HL-60/S4 (cell line): Measurements from ENCODE around the gene CSTF2T.

ENCODE experiments used
- in situ Hi-C: fragments of 300-500 bp; cut with MboI; formaldehyde crosslinking; loops from 2 replicates; pipeline ENCODE4 v1.14.3; 2022; ENCODE audit warnings: low sequenced_read_pairs

The CSTF2T gene

GRCh38 chr10:51699475-51700227 lies at the start of gene CSTF2T:
Gene CSTF2T, minus strand, starts transcription at chr10:51699595. Its CDS starts 46 bp downstream, at chr10:51699549.
- in situ Hi-C loops: no loop called here

GRCh38 chr10:51748959-51749358 lies 49.6 kb upstream of the CSTF2T start:
- in situ Hi-C loops: no loop called here

- in situ Hi-C loops: no loop called here
Observed at GRCh38 chr10:51747216-51747615, 47.8 kb upstream of the CSTF2T start.

- in situ Hi-C loops: no loop called here
Observed at GRCh38 chr10:51745397-51745796, 46.0 kb upstream of the CSTF2T start.

- in situ Hi-C loops: no loop called here
Observed at GRCh38 chr10:51744235-51745000, 45.0 kb upstream of the CSTF2T start.

- in situ Hi-C loops: no loop called here
Observed at GRCh38 chr10:51743146-51743545, 43.8 kb upstream of the CSTF2T start.

GRCh38 chr10:51733057-51733456 lies 33.7 kb upstream of the CSTF2T start:
- in situ Hi-C loops: no loop called here

- in situ Hi-C loops: no loop called here
Observed at GRCh38 chr10:51729822-51730555, 30.6 kb upstream of the CSTF2T start.

- in situ Hi-C loops: no loop called here
Observed at GRCh38 chr10:51724038-51724437, 24.6 kb upstream of the CSTF2T start.

GRCh38 chr10:51718804-51719291 lies 19.5 kb upstream of the CSTF2T start:
- in situ Hi-C loops: no loop called here

- in situ Hi-C loops: no loop called here
Observed at GRCh38 chr10:51716981-51717380, 17.6 kb upstream of the CSTF2T start.

- in situ Hi-C loops: no loop called here
Observed at GRCh38 chr10:51711519-51711891, 12.1 kb upstream of the CSTF2T start.

- in situ Hi-C loops: no loop called here
Observed at GRCh38 chr10:51709324-51709972, 10.1 kb upstream of the CSTF2T start.

GRCh38 chr10:51708609-51709008 lies 9.2 kb upstream of the CSTF2T start:
- in situ Hi-C loops: no loop called here

- in situ Hi-C loops: no loop called here
Observed at GRCh38 chr10:51707821-51708424, 8.5 kb upstream of the CSTF2T start.

- in situ Hi-C loops: no loop called here
Observed at GRCh38 chr10:51707392-51707791, 8.0 kb upstream of the CSTF2T start.

GRCh38 chr10:51706225-51706624 lies 6.8 kb upstream of the CSTF2T start:
- in situ Hi-C loops: no loop called here

GRCh38 chr10:51705774-51706173 lies 6.4 kb upstream of the CSTF2T start:
- in situ Hi-C loops: no loop called here

GRCh38 chr10:51700228-51700817 lies 928 bp upstream of the CSTF2T start:
- in situ Hi-C loops: no loop called here

- in situ Hi-C loops: no loop called here
Observed at GRCh38 chr10:51699145-51699474, 285 bp downstream of the CSTF2T start.
